Neural progenitor cell (in vitro differentiated cells): Measurements from ENCODE around the gene VEGFA.

ENCODE experiments used
- CTCF ChIP-seq: fragments of 200-600 bp; sonication (generic); IDR thresholded peaks from 2 replicates; pipeline ENCODE4 v1.5.1; 2017; ENCODE audit warnings: antibody characterized with exemption, mild to moderate bottlenecking
- EZH2 ChIP-seq: fragments of 200-600 bp; sonication (generic); IDR thresholded peaks from 2 replicates; pipeline ENCODE4 v1.6.1; 2017; ENCODE audit warnings: antibody characterized with exemption, mild to moderate bottlenecking, moderate library complexity
- EZH2phosphoT487 ChIP-seq: fragments of 200-600 bp; sonication (generic); IDR thresholded peaks from 2 replicates; pipeline ENCODE4 v1.6.1; 2017; ENCODE audit warnings: antibody characterized with exemption

DNA sequence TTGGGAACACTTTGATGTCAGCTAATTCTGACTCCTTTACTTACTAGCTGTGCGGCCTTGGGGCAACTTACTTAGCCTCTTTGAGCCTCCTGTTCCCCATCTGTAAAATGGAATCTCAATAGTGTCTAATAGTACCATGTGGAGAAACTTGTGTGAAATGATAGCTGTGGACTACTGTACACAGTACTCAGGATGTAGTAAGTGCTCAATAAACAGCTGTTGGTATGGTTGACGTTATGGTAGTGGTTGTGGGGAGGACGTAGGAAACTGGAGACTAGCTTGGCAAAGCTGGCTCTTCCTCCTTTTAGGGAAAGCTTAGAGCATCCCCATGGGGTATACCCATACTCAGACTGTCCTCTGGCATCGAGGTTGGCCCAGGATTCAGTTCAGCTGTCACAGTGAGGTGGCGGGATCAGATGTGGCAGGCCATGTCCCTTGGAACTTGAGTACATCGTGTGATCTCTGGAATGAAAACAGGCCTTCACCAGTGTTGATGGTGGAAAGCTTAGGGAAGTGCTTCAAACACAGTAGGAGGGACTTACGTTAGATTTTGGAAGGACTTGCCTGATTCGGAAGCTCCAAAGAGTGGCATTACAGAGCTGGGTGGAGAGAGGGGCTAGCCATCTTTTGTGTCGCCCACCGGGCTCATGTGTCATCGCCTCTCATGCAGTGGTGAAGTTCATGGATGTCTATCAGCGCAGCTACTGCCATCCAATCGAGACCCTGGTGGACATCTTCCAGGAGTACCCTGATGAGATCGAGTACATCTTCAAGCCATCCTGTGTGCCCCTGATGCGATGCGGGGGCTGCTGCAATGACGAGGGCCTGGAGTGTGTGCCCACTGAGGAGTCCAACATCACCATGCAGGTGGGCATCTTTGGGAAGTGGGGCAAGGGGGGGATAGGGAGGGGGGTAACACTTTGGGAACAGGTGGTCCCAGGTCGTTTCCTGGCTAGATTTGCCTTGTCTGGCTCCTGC lies 7.1 kb downstream of the VEGFA start:
- TF ChIP-seq CTCF, result no peak
- no peak for TF ChIP-seq EZH2
- no peak for TF ChIP-seq EZH2phosphoT487
